Dendritic cell treated with granulocyte-macrophage colony-stimulating factor and Interleukin-4, amounts not matched to agents 40 ng/mL and 50 ng/mL, for 4 days (primary cell): Measurements from ENCODE around the gene RXRB.
"Not testable (repeated sequence)": the region's sequence is repeated elsewhere in the genome, so short reads cannot be mapped to it uniquely, and the experiment has no call there.

Experiments
- H3K27ac Mint-ChIP-seq: one replicate; pipeline ENCODE4 v1.8.0; 2022; ENCODE audit warnings: mild to moderate bottlenecking, mixed read lengths
- H3K27me3 Mint-ChIP-seq: one replicate; pipeline ENCODE4 v1.8.0; 2022; ENCODE audit warnings: mild to moderate bottlenecking, mixed read lengths
- H3K36me3 Mint-ChIP-seq: one replicate; pipeline ENCODE4 v1.8.0; 2022; ENCODE audit warnings: low read depth, mixed read lengths
- H3K4me1 Mint-ChIP-seq: one replicate; pipeline ENCODE4 v1.8.0; 2022; ENCODE audit warnings: low read depth, mixed read lengths
- H3K4me3 Mint-ChIP-seq: one replicate; pipeline ENCODE4 v1.8.0; 2022; ENCODE audit warnings: mild to moderate bottlenecking, moderate library complexity, mixed read lengths
- H3K9me3 Mint-ChIP-seq: one replicate; pipeline ENCODE4 v1.8.0; 2022; ENCODE audit warnings: mixed read lengths
- intact Hi-C: fragments of 100-400 bp; cut with micrococcal nuclease; formaldehyde crosslinking; loops from one replicate; pipeline ENCODE4 v1.15.0; 2022

The RXRB gene

GRCh38 chr6:33200219-33201146, at the start of gene RXRB, which contains the start of gene SLC39A7:
RXRB (minus strand) TSS chr6:33200665; CDS start chr6:33200476, 189 bp downstream.
SLC39A7 (plus strand) TSS chr6:33200867; CDS start chr6:33201246, 379 bp downstream.
- peaks cover 84% of the 10 kb centered on the region for H3K36me3 Mint-ChIP-seq
- intact Hi-C loops = loop anchor here (1.0 to 2.0 kb wide), 2 partner anchors 8 to 48 kb away; partner anchors contain the start of gene RING1
- H3K27ac Mint-ChIP-seq = peak within 1 kb of the TSS; percentile 99
- H3K4me3 Mint-ChIP-seq = peak within 1 kb of the TSS; percentile 98
- peaks cover 85% of the 10 kb centered on the region for H3K4me1 Mint-ChIP-seq
- no peaks in the 10 kb centered on the region for H3K27me3 Mint-ChIP-seq
- H3K9me3 Mint-ChIP-seq = no peaks in the 10 kb centered on the region

- Mint-ChIP-seq H3K27ac (peak overlapping the region; percentile 92), H3K27me3 (peaks cover 6% of the 10 kb centered on the region), H3K4me3 (peak overlapping the region; percentile 82), H3K4me1 (peaks cover 49% of the 10 kb centered on the region), H3K9me3 (no peaks in the 10 kb centered on the region), H3K36me3 (peaks cover 26% of the 10 kb centered on the region)
- intact Hi-C loops = loop anchor here (1.0 to 2.0 kb wide), 5 partner anchors 49 to 235 kb away; partner anchors contain the start of genes RGL2, RXRB and SLC39A7
Measured at GRCh38 chr6:33249732-33250630, 49.5 kb upstream of the RXRB start.

- Mint-ChIP-seq H3K9me3 (no peaks in the 10 kb centered on the region), H3K36me3 (peaks cover 26% of the 10 kb centered on the region), H3K4me1 (peaks cover 49% of the 10 kb centered on the region), H3K27ac (peak overlapping the region; percentile 92), H3K4me3 (peak overlapping the region; percentile 82), H3K27me3 (peaks cover 6% of the 10 kb centered on the region)
- intact Hi-C loops = loop anchor here (1.0 to 2.0 kb wide), 5 partner anchors 48 to 234 kb away; partner anchors contain the start of genes RGL2, RXRB and SLC39A7
Measured at GRCh38 chr6:33248932-33249731, 48.7 kb upstream of the RXRB start.

GRCh38 chr6:33248643-33248931, 48.1 kb upstream of the RXRB start:
- Mint-ChIP-seq H3K27ac (peak overlapping the region; percentile 92), H3K4me3 (peak overlapping the region; percentile 82), H3K4me1 (peaks cover 49% of the 10 kb centered on the region), H3K9me3 (no peaks in the 10 kb centered on the region), H3K36me3 (peaks cover 26% of the 10 kb centered on the region), H3K27me3 (peaks cover 8% of the 10 kb centered on the region)
- intact Hi-C loops = loop anchor here (2.0 kb wide), 4 partner anchors 48 to 234 kb away; partner anchors contain the start of genes RGL2, RXRB and SLC39A7

- peaks cover 48% of the 10 kb centered on the region for H3K4me1 Mint-ChIP-seq
- intact Hi-C loops = loop anchor here (2.0 kb wide), 4 partner anchors 47 to 233 kb away; partner anchors contain the start of genes RGL2, RXRB and SLC39A7
- no peaks in the 10 kb centered on the region for H3K9me3 Mint-ChIP-seq
- peak overlapping the region; percentile 82 for H3K4me3 Mint-ChIP-seq
- H3K27ac Mint-ChIP-seq = peak overlapping the region; percentile 92
- peaks cover 10% of the 10 kb centered on the region for H3K27me3 Mint-ChIP-seq
- peaks cover 26% of the 10 kb centered on the region for H3K36me3 Mint-ChIP-seq
Measured at GRCh38 chr6:33247977-33248642, 47.6 kb upstream of the RXRB start.

GRCh38 chr6:33243476-33243875, 43.0 kb upstream of the RXRB start:
- intact Hi-C loops = no loop called here
- Mint-ChIP-seq H3K36me3 (no peaks in the 10 kb centered on the region), H3K4me1 (peaks cover 21% of the 10 kb centered on the region), H3K27ac (no peak overlapping the region), H3K9me3 (no peaks in the 10 kb centered on the region), H3K27me3 (peaks cover 34% of the 10 kb centered on the region), H3K4me3 (no peak overlapping the region)

- Mint-ChIP-seq H3K27me3 (peaks cover 35% of the 10 kb centered on the region), H3K27ac (no peak overlapping the region), H3K4me1 (peaks cover 14% of the 10 kb centered on the region), H3K9me3 (no peaks in the 10 kb centered on the region), H3K36me3 (no peaks in the 10 kb centered on the region), H3K4me3 (no peak overlapping the region)
- intact Hi-C loops = no loop called here
Measured at GRCh38 chr6:33241968-33242367, 41.5 kb upstream of the RXRB start.

GRCh38 chr6:33237741-33238140, 37.3 kb upstream of the RXRB start:
- peaks cover 51% of the 10 kb centered on the region for H3K27me3 Mint-ChIP-seq
- peaks cover 14% of the 10 kb centered on the region for H3K4me1 Mint-ChIP-seq
- intact Hi-C loops = no loop called here
- H3K27ac Mint-ChIP-seq = no peak overlapping the region
- no peak overlapping the region for H3K4me3 Mint-ChIP-seq
- H3K9me3 Mint-ChIP-seq = no peaks in the 10 kb centered on the region
- H3K36me3 Mint-ChIP-seq = no peaks in the 10 kb centered on the region

GRCh38 chr6:33236852-33237251, 36.4 kb upstream of the RXRB start:
- Mint-ChIP-seq H3K9me3 (no peaks in the 10 kb centered on the region), H3K36me3 (no peaks in the 10 kb centered on the region), H3K4me1 (peaks cover 9% of the 10 kb centered on the region), H3K4me3 (no peak overlapping the region), H3K27me3 (peaks cover 49% of the 10 kb centered on the region), H3K27ac (no peak overlapping the region)
- intact Hi-C loops = no loop called here

GRCh38 chr6:33236328-33236727, 35.9 kb upstream of the RXRB start:
- Mint-ChIP-seq H3K4me1 (peaks cover 6% of the 10 kb centered on the region), H3K27me3 (peaks cover 53% of the 10 kb centered on the region), H3K9me3 (no peaks in the 10 kb centered on the region), H3K27ac (no peak overlapping the region), H3K4me3 (no peak overlapping the region), H3K36me3 (no peaks in the 10 kb centered on the region)
- intact Hi-C loops = no loop called here

GRCh38 chr6:33235221-33235634, 34.8 kb upstream of the RXRB start:
- H3K4me3 Mint-ChIP-seq = no peak overlapping the region
- no peak overlapping the region for H3K27ac Mint-ChIP-seq
- no peaks in the 10 kb centered on the region for H3K9me3 Mint-ChIP-seq
- no peaks in the 10 kb centered on the region for H3K36me3 Mint-ChIP-seq
- intact Hi-C loops = no loop called here
- H3K27me3 Mint-ChIP-seq = peaks cover 55% of the 10 kb centered on the region
- H3K4me1 Mint-ChIP-seq = peaks cover under 1% of the 10 kb centered on the region

GRCh38 chr6:33226503-33227120, 26.1 kb upstream of the RXRB start:
- H3K4me1 Mint-ChIP-seq = not testable (repeated sequence)

More at GRCh38 chr6:33226503-33227120, 26.1 kb upstream of the RXRB start:
- intact Hi-C loops, H3K27ac Mint-ChIP-seq, H3K36me3 Mint-ChIP-seq, H3K9me3 Mint-ChIP-seq, H3K4me3 Mint-ChIP-seq: not testable (repeated sequence)
- peaks cover 58% of the 10 kb centered on the region for H3K27me3 Mint-ChIP-seq
